Common myeloid progenitor, CD34-positive (primary cell): ENCODE measurements around the gene OSBP2.

ENCODE experiments used
- CTCF ChIA-PET: fragments of 350-600 bp; sonication (Branson Sonifier 250); formaldehyde crosslinking; loops from one replicate; lab custom pipeline; 2021; ENCODE audit warnings: antibody characterized with exemption; lab: Charles Lee
- POLR2A ChIA-PET: fragments of 350-600 bp; sonication (Branson Sonifier 250); formaldehyde crosslinking; loops from one replicate; lab custom pipeline; 2021; ENCODE audit warnings: antibody characterized with exemption; lab: Charles Lee
- DNase-seq, 3 donors: peaks; one replicate each; pipeline versions ENCODE4 v3.0.0 to v3.0.0-alpha.2; 2013
- H3K27ac ChIP-seq, 2 experiments: 1 replicate in 1 of 2; 2 replicates in 1 of 2; pipeline ENCODE4 v1.7.0; 2013; ENCODE audit warnings: inconsistent platforms in 2 of 2, low read length in 2 of 2, mild to moderate bottlenecking in 2 of 2, low read depth in 1 of 2, moderate library complexity in 1 of 2; ENCODE audit not compliant: severe bottlenecking in 2 of 2, insufficient read depth in 1 of 2, poor library complexity in 1 of 2
- H3K27me3 ChIP-seq, 5 experiments: replicated peaks in 2 of 5; 1 replicate in 3 of 5; 2 replicates in 2 of 5; pipeline versions ENCODE4 v1.6.1 to v1.7.0; 2013; ENCODE audit warnings: low read length in 4 of 5, mild to moderate bottlenecking in 2 of 5, moderate library complexity in 2 of 5, inconsistent platforms in 1 of 5; ENCODE audit not compliant: insufficient read depth in 5 of 5, control insufficient read depth in 4 of 5
- H3K36me3 ChIP-seq, 4 experiments: 1 replicate in 2 of 4; 2 replicates in 2 of 4; pipeline versions ENCODE4 v1.6.1 to v1.7.0; 2013; ENCODE audit warnings: low read length in 3 of 4, control low read depth in 1 of 4, mild to moderate bottlenecking in 1 of 4; ENCODE audit not compliant: control insufficient read depth in 4 of 4, insufficient read depth in 4 of 4
- H3K4me1 ChIP-seq, 4 experiments: 1 replicate in 3 of 4; 2 replicates in 1 of 4; pipeline versions ENCODE4 v1.6.1 to v1.7.1; 2013; ENCODE audit warnings: low read length in 3 of 4, mild to moderate bottlenecking in 3 of 4, control low read depth in 1 of 4, inconsistent platforms in 1 of 4, moderate library complexity in 1 of 4; ENCODE audit not compliant: control insufficient read depth in 4 of 4, insufficient read depth in 4 of 4; ENCODE audit errors: control extremely low read depth in 1 of 4
- H3K4me3 ChIP-seq, 7 experiments: 1 replicate in 4 of 7; 2 replicates in 3 of 7; pipeline versions ENCODE4 v1.5.1 to v1.7.0; 2013; ENCODE audit warnings: mild to moderate bottlenecking in 7 of 7, low read length in 6 of 7, moderate library complexity in 6 of 7, inconsistent platforms in 2 of 7, low read depth in 2 of 7, control low read depth in 1 of 7; ENCODE audit not compliant: insufficient read depth in 4 of 7, control insufficient read depth in 1 of 7; ENCODE audit errors: extremely low read depth in 1 of 7
- H3K9me3 ChIP-seq, 5 experiments: 1 replicate in 4 of 5; 2 replicates in 1 of 5; pipeline versions ENCODE4 v1.6.1 to v1.7.1; 2013; ENCODE audit warnings: low read length in 4 of 5, mild to moderate bottlenecking in 2 of 5, inconsistent platforms in 1 of 5, low read depth in 1 of 5, moderate library complexity in 1 of 5; ENCODE audit not compliant: control insufficient read depth in 4 of 5, insufficient read depth in 2 of 5; ENCODE audit errors: control extremely low read depth in 1 of 5
- WGBS: methylation state at CpG from one replicate; pipeline ENCODE4 v1.1.5; 2013; ENCODE audit not compliant: insufficient coverage; 5-methylcytosine and 5-hydroxymethylcytosine counted together

The OSBP2 gene

DNA sequence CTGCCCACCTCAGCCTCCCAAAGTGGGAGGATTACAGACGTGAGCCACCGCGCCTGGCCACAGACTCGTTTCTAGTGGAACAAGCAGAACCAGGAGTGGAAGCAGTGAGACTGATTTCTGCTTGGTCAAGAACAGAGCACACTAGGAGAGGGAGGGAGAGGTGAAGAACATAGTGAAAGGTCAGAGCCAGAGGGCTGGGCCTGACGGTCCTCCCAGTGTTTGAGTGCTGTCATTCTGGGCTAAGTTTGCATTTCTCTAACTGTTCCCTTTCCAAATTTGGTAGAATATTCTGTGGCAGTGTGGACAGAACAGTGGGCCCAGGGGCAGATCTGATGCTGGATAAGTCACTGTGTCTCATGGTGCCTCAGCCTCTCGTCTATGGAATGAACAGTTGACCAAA is 55.2 kb downstream of the OSBP2 start:
- Histone ChIP-seq H3K27ac (no peak overlapping the region), H3K9me3 (no peaks in the 10 kb centered on the region), H3K4me3 (no peak overlapping the region), H3K36me3 (no peaks in the 10 kb centered on the region), H3K4me1 (no peaks in the 10 kb centered on the region), H3K27me3 (no peaks in the 10 kb centered on the region)
- CTCF ChIA-PET, result interaction anchor here (1.4 kb wide), 1 partner anchor 13 kb away, joined by 3 read pairs; no protein-coding TSS in a partner anchor
- no peak for DNase-seq
- POLR2A ChIA-PET, result no interaction called here
- WGBS, result 83% methylated on average over 2 of the region's 6 CpGs

DNA sequence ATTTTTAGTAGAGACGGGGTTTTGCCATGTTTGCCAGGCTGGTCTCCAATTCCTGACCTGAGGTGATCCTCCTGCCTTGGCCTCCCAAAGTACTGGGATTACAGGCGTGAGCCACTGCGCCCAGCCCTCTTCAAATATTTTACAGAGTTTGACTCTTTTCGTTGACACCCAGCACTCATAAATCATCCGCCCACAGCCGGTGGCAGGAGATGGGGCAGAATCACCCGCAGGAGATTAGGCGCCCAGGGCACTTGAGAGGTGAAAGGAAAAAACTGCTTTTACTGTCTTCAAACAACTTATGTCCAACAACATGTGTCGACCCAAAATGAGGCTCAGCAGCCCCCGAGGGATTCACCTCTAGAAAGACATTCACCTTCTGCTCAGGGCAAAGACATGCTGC is 56.9 kb downstream of the OSBP2 start:
- DNase-seq, result peak in 1 of 3 donors; percentile 21
- Histone ChIP-seq H3K36me3 (no peaks in the 10 kb centered on the region), H3K27ac (no peak overlapping the region), H3K27me3 (no peaks in the 10 kb centered on the region), H3K4me3 (no peak overlapping the region), H3K9me3 (no peaks in the 10 kb centered on the region), H3K4me1 (no peaks in the 10 kb centered on the region)
- ChIA-PET CTCF (interaction anchor here (7.6 kb wide), 1 partner anchor 116 kb away, joined by 160 read pairs; the partner anchor contains the start of gene SLC35E4), POLR2A (no interaction called here)
- 79% methylated on average over 8 of the region's 10 CpGs for WGBS

DNA sequence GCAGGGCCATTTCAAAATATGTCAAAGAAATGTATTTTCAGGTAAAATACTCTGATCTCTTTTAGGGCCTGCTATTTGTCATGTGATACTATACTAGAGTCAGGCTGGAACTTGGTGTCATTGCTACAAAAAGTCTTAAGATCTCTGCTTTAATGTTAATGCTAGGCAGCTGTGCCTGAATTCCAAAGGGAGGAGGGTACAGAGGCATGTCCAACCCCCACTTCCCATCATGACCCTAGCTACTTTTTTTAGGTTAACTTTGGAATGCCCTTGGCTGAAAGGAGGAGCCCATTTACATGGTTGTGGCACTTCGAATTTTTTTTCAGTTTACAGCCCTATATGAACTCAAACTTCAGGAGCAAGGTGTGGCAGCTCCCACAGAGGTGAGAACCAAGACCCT is 58.1 kb downstream of the OSBP2 start:
- CTCF ChIA-PET, result interaction anchor here (1.0 to 7.6 kb wide), 3 partner anchors 9 to 117 kb away, joined by 3 to 160 read pairs (median 4); partner anchors contain the start of gene SLC35E4
- POLR2A ChIA-PET, result no interaction called here
- 78% methylated on average over 1 of the region's 1 CpG for WGBS

DNA sequence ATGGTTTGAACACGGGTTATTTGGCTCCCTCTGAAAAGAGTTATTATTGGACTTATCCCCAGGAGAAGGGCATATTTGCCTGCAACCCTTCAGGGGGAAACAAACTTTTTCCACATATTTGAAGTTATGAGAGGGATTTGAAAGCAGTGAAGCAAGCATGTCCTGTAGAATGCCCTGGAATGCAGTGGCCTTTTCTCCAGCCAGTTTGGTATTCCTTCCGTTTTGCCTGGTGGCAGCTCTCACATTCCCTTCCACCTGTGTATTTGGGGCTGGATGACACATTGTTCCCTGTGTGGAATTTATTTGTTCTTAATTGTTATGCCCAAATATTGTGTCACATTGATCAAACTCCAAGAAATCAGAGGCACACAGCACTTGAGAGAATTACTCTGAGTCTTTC is 59.0 kb downstream of the OSBP2 start:
- POLR2A ChIA-PET, result no interaction called here
- CTCF ChIA-PET, result interaction anchor here (0.7 to 7.6 kb wide), 7 partner anchors 56 to 363 kb away, joined by 3 to 160 read pairs (median 4); partner anchors contain the start of genes SLC35E4 and TCN2
- WGBS, result 82% methylated on average over 1 of the region's 2 CpGs
- DNase-seq, result no peak
- no peaks in the 10 kb centered on the region for H3K4me1 ChIP-seq
- no peaks in the 10 kb centered on the region for H3K27me3 ChIP-seq
- no peak overlapping the region for H3K4me3 ChIP-seq
- no peak overlapping the region for H3K27ac ChIP-seq
- H3K36me3 ChIP-seq, result no peaks in the 10 kb centered on the region
- H3K9me3 ChIP-seq, result no peaks in the 10 kb centered on the region

More for the DNA sequence above, 58.1 kb downstream of the OSBP2 start:
- no peak for DNase-seq
- H3K27me3 ChIP-seq, result no peaks in the 10 kb centered on the region
- H3K9me3 ChIP-seq, result no peaks in the 10 kb centered on the region
- no peak overlapping the region for H3K4me3 ChIP-seq
- H3K36me3 ChIP-seq, result no peaks in the 10 kb centered on the region
- H3K27ac ChIP-seq, result no peak overlapping the region
- H3K4me1 ChIP-seq, result no peaks in the 10 kb centered on the region

DNA sequence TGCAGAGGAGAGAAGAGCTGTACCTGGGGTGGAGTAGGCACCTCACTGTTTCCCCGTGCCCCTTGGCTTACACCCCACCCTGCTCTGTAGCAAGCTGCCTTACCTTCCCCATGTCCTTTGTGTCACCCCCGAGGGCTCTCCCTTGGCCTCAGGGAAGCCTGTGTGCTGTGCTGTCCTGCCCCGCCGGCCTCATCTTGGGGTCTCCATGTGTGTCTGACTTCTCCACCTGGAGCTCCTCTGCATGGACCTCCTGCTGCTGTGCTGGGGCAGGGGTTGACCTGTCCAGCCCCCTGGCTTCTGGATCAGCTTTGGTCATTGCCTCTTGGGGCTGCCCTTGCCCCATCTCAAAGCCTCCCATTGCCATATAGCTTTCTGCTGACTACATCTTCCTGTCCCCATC is 59.8 kb downstream of the OSBP2 start:
- H3K36me3 ChIP-seq, result no peaks in the 10 kb centered on the region
- no peaks in the 10 kb centered on the region for H3K4me1 ChIP-seq
- CTCF ChIA-PET, result interaction anchor here (0.7 to 7.6 kb wide), 26 partner anchors 9 to 478 kb away, joined by 3 to 160 read pairs (median 4); partner anchors contain the start of genes SLC35E4 and TCN2
- no peaks in the 10 kb centered on the region for H3K27me3 ChIP-seq
- POLR2A ChIA-PET, result interaction anchor here (1.2 to 1.4 kb wide), 2 partner anchors 11 to 120 kb away, joined by 3 to 10 read pairs; no protein-coding TSS in a partner anchor
- H3K27ac ChIP-seq, result no peak overlapping the region
- H3K9me3 ChIP-seq, result no peaks in the 10 kb centered on the region
- 100% methylated on average over 4 of the region's 4 CpGs for WGBS
- no peak for DNase-seq
- H3K4me3 ChIP-seq, result no peak overlapping the region

DNA sequence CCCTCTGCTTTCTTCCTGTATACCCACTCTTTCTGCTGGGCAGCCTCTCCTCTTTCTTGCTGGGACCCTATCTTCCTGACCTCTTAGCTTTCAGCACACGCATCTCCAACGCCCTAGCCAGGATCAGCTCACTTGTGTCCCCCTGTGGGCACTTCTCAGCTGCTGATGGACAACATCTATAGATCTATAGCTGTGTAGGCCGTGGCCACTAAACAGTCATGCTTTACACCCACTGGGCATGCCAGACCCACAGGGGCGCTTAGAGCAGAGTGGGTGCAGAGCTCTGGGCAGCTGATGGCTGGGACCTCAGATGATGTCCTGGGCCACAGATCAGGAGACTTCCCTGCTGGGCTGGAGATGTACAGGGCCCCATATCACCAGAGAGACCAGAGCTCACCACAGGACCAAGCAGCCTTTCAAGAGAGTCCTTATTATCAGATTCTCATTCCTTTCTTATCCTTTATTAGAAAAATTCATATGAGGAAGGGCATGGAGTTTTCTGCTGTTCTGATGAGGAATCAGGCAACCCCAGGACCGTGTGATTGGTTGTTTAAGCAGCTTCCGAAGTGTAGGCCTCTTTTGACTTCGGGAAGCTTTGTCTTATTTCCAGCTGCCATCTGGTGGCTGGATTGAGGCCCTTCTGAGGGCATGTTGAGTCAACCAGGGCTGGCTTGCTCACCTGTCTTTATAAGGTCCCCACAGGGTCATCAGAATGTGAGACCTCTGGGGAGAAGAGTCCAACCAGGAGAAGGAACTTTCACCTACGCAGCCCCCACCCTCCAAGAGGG is 60.5 kb downstream of the OSBP2 start:
- H3K36me3 ChIP-seq, result no peaks in the 10 kb centered on the region
- 54% methylated on average over 7 of the region's 8 CpGs for WGBS
- peak; percentile 72 to 88 (median 83) for DNase-seq
- POLR2A ChIA-PET, result interaction anchor here (1.2 to 1.4 kb wide), 2 partner anchors 12 to 120 kb away, joined by 3 to 10 read pairs; no protein-coding TSS in a partner anchor
- no peaks in the 10 kb centered on the region for H3K4me1 ChIP-seq
- CTCF ChIA-PET, result interaction anchor here (0.7 to 7.6 kb wide), 30 partner anchors 8 to 478 kb away, joined by 3 to 160 read pairs (median 4); partner anchors contain the start of genes SLC35E4 and TCN2
- H3K9me3 ChIP-seq, result no peaks in the 10 kb centered on the region
- no peaks in the 10 kb centered on the region for H3K27me3 ChIP-seq
- no peak overlapping the region for H3K4me3 ChIP-seq
- no peak overlapping the region for H3K27ac ChIP-seq

DNA sequence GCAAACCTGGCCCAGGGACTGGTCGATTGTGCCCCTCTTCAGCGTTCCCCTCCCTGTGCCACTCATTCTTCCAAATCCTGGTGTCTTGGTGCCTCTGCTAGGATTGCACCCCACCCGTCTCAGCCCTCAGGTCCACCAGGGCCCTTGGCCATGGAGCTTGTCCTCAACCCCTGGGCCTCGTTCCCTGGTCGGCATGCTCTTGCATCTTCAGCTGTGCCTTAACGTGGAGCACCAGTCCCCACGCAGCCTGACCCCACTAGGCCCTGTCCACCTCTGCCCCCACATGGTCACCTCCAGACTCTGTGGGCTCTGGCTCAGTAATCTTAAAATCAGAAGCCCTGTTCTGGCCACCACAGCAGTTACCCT is 61.1 kb downstream of the OSBP2 start:
- no peaks in the 10 kb centered on the region for H3K27me3 ChIP-seq
- CTCF ChIA-PET, result interaction anchor here (0.7 to 7.6 kb wide), 13 partner anchors 11 to 311 kb away, joined by 3 to 160 read pairs (median 7); partner anchors contain the start of genes SLC35E4 and TCN2
- no peak for DNase-seq
- H3K36me3 ChIP-seq, result no peaks in the 10 kb centered on the region
- H3K9me3 ChIP-seq, result no peaks in the 10 kb centered on the region
- no peak overlapping the region for H3K4me3 ChIP-seq
- H3K27ac ChIP-seq, result no peak overlapping the region
- no peaks in the 10 kb centered on the region for H3K4me1 ChIP-seq
- POLR2A ChIA-PET, result interaction anchor here (1.2 to 1.4 kb wide), 2 partner anchors 13 to 121 kb away, joined by 3 to 10 read pairs; no protein-coding TSS in a partner anchor
- WGBS, result 100% methylated on average over 7 of the region's 7 CpGs
